ENCODE results near the gene TUBGCP2.

Gene TUBGCP2

GRCh38 chr10:133308421-133309099 lies at the start of gene TUBGCP2, which contains the start of gene ZNF511:
Gene TUBGCP2, minus strand, starts transcription at chr10:133308872. Its CDS starts 5,931 bp downstream, at chr10:133302941.
Gene ZNF511, plus strand, starts transcription at chr10:133308914. Its CDS starts 30 bp downstream, at chr10:133308944.
- DNase-seq (ENCODE audit: low read depth) = peak; percentile 86
- no peak for TF ChIP-seq CTCF (IDR thresholded peaks at IDR 0.05; ENCODE audit: low read length, missing control alignments)
- peak within 1 kb of the TSS; percentile 92 for H3K4me3 ChIP-seq (replicated peaks; ENCODE audit: low read depth, low read length)

GRCh38 chr10:133357285-133358161 lies 48.9 kb upstream of the TUBGCP2 start, which contains the start of gene FUOM:
Gene FUOM, minus strand, starts transcription at chr10:133358019. Its CDS starts 12 bp downstream, at chr10:133358007.
- no peak for TF ChIP-seq CTCF (IDR thresholded peaks at IDR 0.05; ENCODE audit: low read length, missing control alignments)
- DNase-seq (ENCODE audit: low read depth) = peak; percentile 63
- peak within 1 kb of the TSS; percentile 56 for H3K4me3 ChIP-seq (replicated peaks; ENCODE audit: low read depth, low read length)

DNA sequence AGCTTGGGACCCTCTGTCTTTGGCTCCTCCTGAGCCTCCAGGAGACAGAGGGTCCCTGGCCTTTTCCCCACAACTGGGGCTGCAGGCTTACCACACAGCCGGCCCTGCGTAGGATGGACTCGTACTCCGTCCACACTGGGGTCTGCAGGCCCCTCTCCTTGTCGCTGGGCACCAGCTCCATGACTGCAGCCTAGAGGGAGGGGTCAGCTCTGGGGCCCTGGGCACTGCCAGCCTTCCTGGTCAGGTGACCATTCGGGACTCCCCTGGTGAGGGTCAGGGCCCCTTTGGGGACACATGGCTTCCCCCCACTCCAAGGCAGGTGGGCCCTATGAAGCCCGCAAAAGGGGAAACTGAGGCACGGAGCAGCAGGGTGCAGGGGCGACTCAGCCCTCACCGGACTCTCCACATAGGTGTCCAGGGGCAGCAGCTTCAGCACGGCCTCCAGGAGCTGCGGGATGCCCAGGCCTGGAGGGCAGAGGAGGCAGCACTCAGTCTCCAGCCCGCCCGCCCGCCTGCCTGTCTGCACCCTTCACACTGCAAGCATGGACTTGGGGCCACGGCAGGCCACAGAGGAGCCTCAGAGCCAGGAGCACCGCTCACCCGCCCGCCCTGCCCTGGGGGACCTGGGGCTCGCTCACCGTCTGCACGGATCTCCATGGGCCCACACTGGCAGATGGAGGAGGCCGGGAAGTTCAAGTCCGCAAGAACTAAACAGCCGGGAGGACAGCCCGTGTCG lies 48.0 kb upstream of the TUBGCP2 start:
- H3K4me3 ChIP-seq (replicated peaks; ENCODE audit: low read depth, low read length) = peak overlapping the region; percentile 56
- TF ChIP-seq CTCF (IDR thresholded peaks at IDR 0.05; ENCODE audit: low read length, missing control alignments) = no peak
- no peak for DNase-seq (ENCODE audit: low read depth)

GRCh38 chr10:133355991-133356390 lies 47.3 kb upstream of the TUBGCP2 start:
- TF ChIP-seq CTCF (IDR thresholded peaks at IDR 0.05; ENCODE audit: low read length, missing control alignments) = no peak
- DNase-seq (ENCODE audit: low read depth) = no peak
- H3K4me3 ChIP-seq (replicated peaks; ENCODE audit: low read depth, low read length) = no peak overlapping the region

- no peak for TF ChIP-seq CTCF (IDR thresholded peaks at IDR 0.05; ENCODE audit: low read length, missing control alignments)
- no peak for DNase-seq (ENCODE audit: low read depth)
- H3K4me3 ChIP-seq (replicated peaks; ENCODE audit: low read depth, low read length) = no peak overlapping the region
These were observed 46.6 kb upstream of the TUBGCP2 start for GRCh38 chr10:133355266-133355665.

GRCh38 chr10:133354672-133355240 lies 46.1 kb upstream of the TUBGCP2 start:
- no peak overlapping the region for H3K4me3 ChIP-seq (replicated peaks; ENCODE audit: low read depth, low read length)

More at GRCh38 chr10:133354672-133355240, 46.1 kb upstream of the TUBGCP2 start:
- TF ChIP-seq CTCF (IDR thresholded peaks at IDR 0.05; ENCODE audit: low read length, missing control alignments) = no peak
- DNase-seq (ENCODE audit: low read depth) = no peak
